GM12892 (cell line): Measurements from ENCODE around the gene EHBP1L1.
"Not testable (repeated sequence)": the region's sequence is repeated elsewhere in the genome, so short reads cannot be mapped to it uniquely, and the experiment has no call there.

Source experiments
- DNase-seq: peaks from one replicate; pipeline ENCODE4 v3.0.0; 2011; ENCODE audit not compliant: insufficient read length
- FAIRE-seq: peaks from 2 replicates; lab custom pipeline; 2011; peaks lifted over from hg19 to GRCh38; lab: Jason Lieb, UNC
- POLR2A ChIP-seq: IDR thresholded peaks from 2 replicates; pipeline ENCODE4 v1.6.1; 2011; ENCODE audit warnings: low read depth, low read length, control low read depth
- POLR2AphosphoS5 ChIP-seq: IDR thresholded peaks from 2 replicates; pipeline ENCODE4 v1.6.1; 2011; ENCODE audit warnings: low read depth, low read length, control low read depth
- TAF1 ChIP-seq: IDR thresholded peaks from 2 replicates; pipeline ENCODE4 v1.6.1; 2011; ENCODE audit warnings: low read depth, mild to moderate bottlenecking, control low read depth, low read length, borderline replicate concordance

The EHBP1L1 gene

GRCh38 chr11:65637794-65638419 is 62.1 kb downstream of the EHBP1L1 start, which contains the start of gene SIPA1:
Gene SIPA1 (plus strand): TSS chr11:65638101. CDS start chr11:65640922, 2,821 bp downstream.
- TF ChIP-seq TAF1 (no peak), POLR2A (peak; percentile 68; the same call in 1 of the 2 replicates), POLR2AphosphoS5 (peak; percentile 33; the same call in 1 of the 2 replicates)
- peak; percentile 96 for FAIRE-seq
- DNase-seq = peak; percentile 80

- DNase-seq, FAIRE-seq: not testable (repeated sequence)
Measured at GRCh38 chr11:65639228-65639597, 63.4 kb downstream of the EHBP1L1 start.

GRCh38 chr11:65639623-65640482 is 64.0 kb downstream of the EHBP1L1 start:
- peak; percentile 57 for DNase-seq
- peak; percentile 63; the same call in 1 of the 2 replicates for TF ChIP-seq POLR2A
- TF ChIP-seq POLR2AphosphoS5 = peak; percentile 53; the same call in 1 of the 2 replicates
- TF ChIP-seq TAF1 = no peak
- FAIRE-seq = peak; percentile 98

GRCh38 chr11:65640483-65641296 is 64.8 kb downstream of the EHBP1L1 start:
- no peak for FAIRE-seq
- TF ChIP-seq POLR2AphosphoS5 (no peak; the same call in 1 of the 2 replicates), TAF1 (no peak), POLR2A (no peak)
- DNase-seq = no peak

- TF ChIP-seq POLR2A = no peak
- TF ChIP-seq TAF1 = no peak
- TF ChIP-seq POLR2AphosphoS5 = no peak
- FAIRE-seq = peak; percentile 40
- no peak for DNase-seq
Measured at GRCh38 chr11:65641297-65642013, 65.6 kb downstream of the EHBP1L1 start.
